Psoas muscle (tissue), 8 donors: ENCODE data around the gene CRELD1. TPM values are rescaled to one million over a fixed set of nuclear protein-coding genes. Genes with fewer than 3 reads are reported as not detected.
A peak's percentile ranks its signal among the peaks of the same experiment; 100 is the strongest.

Experiments
- ATAC-seq, 4 donors: fragments of 200-7000 bp; cut with Tn5 transposase; one replicate each; pipeline ENCODE4 v1.9.1; 2020; ENCODE audit warnings: moderate library complexity in 3 of 4, mild to moderate bottlenecking in 2 of 4
- DNase-seq, 2 donors: peaks; one replicate each; pipeline ENCODE4 v3.0.0-alpha.2; 2020
- H3K27ac ChIP-seq: fragments of 200-600 bp; one replicate; pipeline ENCODE4 v1.8.0; 2022
- H3K27me3 ChIP-seq, 3 donors: fragments of 200-600 bp in 1 of 3; one replicate each; pipeline versions ENCODE4 v1.6.1 to v1.8.0; 2013 to 2022; ENCODE audit warnings: low read length in 2 of 3, mild to moderate bottlenecking in 2 of 3, moderate library complexity in 1 of 3; ENCODE audit not compliant: insufficient read depth in 3 of 3
- H3K36me3 ChIP-seq, 2 donors: fragments of 200-600 bp in 1 of 2; one replicate each; pipeline versions ENCODE4 v1.6.1 to v1.8.0; 2013 to 2022; ENCODE audit warnings: low read depth in 1 of 2, mild to moderate bottlenecking in 1 of 2, moderate library complexity in 1 of 2; ENCODE audit not compliant: insufficient read depth in 1 of 2
- H3K4me1 ChIP-seq: fragments of 200-600 bp; one replicate; pipeline ENCODE4 v1.8.0; 2022
- H3K4me3 ChIP-seq: fragments of 200-600 bp; one replicate; pipeline ENCODE4 v1.8.0; 2022; ENCODE audit warnings: mild to moderate bottlenecking
- H3K9me3 ChIP-seq: fragments of 200-600 bp; one replicate; pipeline ENCODE4 v1.8.0; 2022
- CTCF ChIP-seq: fragments of 200-600 bp; IDR thresholded peaks from one replicate; pipeline ENCODE4 v1.8.0; 2022; ENCODE audit warnings: antibody characterized with exemption
- WGBS, 3 donors: extraction: QIAGEN DNeasy Blood & Tissue Kit; methylation state at CpG; one replicate each; pipeline versions ENCODE4 v1.1.6 to v1.1.7; 2013; 5-methylcytosine and 5-hydroxymethylcytosine counted together
- intact Hi-C, 2 donors: fragments of 100-400 bp; cut with DNase I; formaldehyde crosslinking; loops; one replicate each; pipeline versions ENCODE4 v1.11.0 to v1.14.2; 2022
- polyA plus RNA-seq, 3 donors: library from polyadenylated mRNA; stranded (reverse); fragments of 200-250 nt; gene quantifications; one replicate each; pipeline ENCODE4 v1.2.3, GENCODE V29; 2013
- total RNA-seq, 4 donors: library from RNA; stranded (reverse); fragmentation: NEBNext Ultra II Directional in 2 of 4; extraction: Animal tissue kit (Norgen Biotek cat#: 25700) in 2 of 4; gene quantifications; one replicate each; pipeline versions ENCODE4 v1.2.1 to v1.2.4, GENCODE V29; 2021 to 2023
- donor health status: healthy with polysubstance abuse.
- donor health status: DM: no; HTN: no; CAD: no; lungs with moderate emphysema.
- donor health status: Bipolar disorder and iron deficiency.
- donor health status: healthy.
- donor health status: DM: yes; HTN: yes; CAD: no.
- donor health status: DM: no; HTN: no; CAD: no.
- donor health status: DM: no; HTN: no; CAD: no.
- donor health status: DM: yes; HTN: yes; CAD: no.

The CRELD1 gene
- total and polyA plus RNA-seq, 7 donors = 24.2 to 47.5 (median 28.8) TPM

GRCh38 chr3:9916734-9917680 is 16.6 kb upstream of the CRELD1 start, which contains the start of gene IL17RC:
Gene IL17RC, plus strand, starts transcription at chr3:9917098. Its CDS starts 218 bp downstream, at chr3:9917316.
- peak within 1 kb of the TSS; percentile 81 for H3K27ac ChIP-seq
- intact Hi-C loops = loop anchor here in 1 of 2 donors (10.0 kb wide), 1 partner anchor 52 kb away; no protein-coding TSS in a partner anchor
- peak; percentile 88 to 94 for DNase-seq
- H3K4me3 ChIP-seq = peak within 1 kb of the TSS; percentile 80
- TF ChIP-seq CTCF = no peak
- H3K36me3 ChIP-seq = peaks cover 0 to 11% of the 10 kb centered on the region in 2 donors
- H3K27me3 ChIP-seq = no peaks in the 10 kb centered on the region
- no peaks in the 10 kb centered on the region for H3K9me3 ChIP-seq
- peaks cover 12% of the 10 kb centered on the region for H3K4me1 ChIP-seq
- 3 to 6% (median 5%) methylated on average over 18 to 19 of the region's 19 CpGs for WGBS, 3 donors
- peak; percentile 88 to 92 (median 90) for ATAC-seq

GRCh38 chr3:9917820-9918219 is 15.8 kb upstream of the CRELD1 start:
- H3K4me1 ChIP-seq = peaks cover 12% of the 10 kb centered on the region
- WGBS, 3 donors = 53 to 70% (median 58%) methylated on average over 10 of the region's 10 CpGs
- TF ChIP-seq CTCF = no peak
- intact Hi-C loops = loop anchor here in 1 of 2 donors (10.0 kb wide), 1 partner anchor 53 kb away; no protein-coding TSS in a partner anchor
- ATAC-seq (peak in 2 of 4 donors; percentile 5 to 17), DNase-seq (peak in 1 of 2 donors; percentile 62)
- peak overlapping the region; percentile 81 for H3K27ac ChIP-seq
- H3K4me3 ChIP-seq = peak overlapping the region; percentile 80
- H3K9me3 ChIP-seq = no peaks in the 10 kb centered on the region
- peaks cover 0 to 11% of the 10 kb centered on the region in 2 donors for H3K36me3 ChIP-seq
- H3K27me3 ChIP-seq = no peaks in the 10 kb centered on the region

GRCh38 chr3:9918261-9919038 is 15.2 kb upstream of the CRELD1 start:
- no peak for TF ChIP-seq CTCF
- H3K27ac ChIP-seq = peak overlapping the region; percentile 5
- DNase-seq = no peak
- H3K27me3 ChIP-seq = no peaks in the 10 kb centered on the region
- H3K36me3 ChIP-seq = peaks cover 0 to 11% of the 10 kb centered on the region in 2 donors
- H3K4me1 ChIP-seq = peaks cover 12% of the 10 kb centered on the region
- H3K4me3 ChIP-seq = peak overlapping the region; percentile 80
- intact Hi-C loops = loop anchor here in 1 of 2 donors (10.0 kb wide), 1 partner anchor 54 kb away; no protein-coding TSS in a partner anchor
- WGBS, 3 donors = 92 to 97% (median 94%) methylated on average over 8 of the region's 8 CpGs
- no peaks in the 10 kb centered on the region for H3K9me3 ChIP-seq
- no peak for ATAC-seq

GRCh38 chr3:9928158-9928557 is 5.5 kb upstream of the CRELD1 start:
- no peaks in the 10 kb centered on the region for H3K27me3 ChIP-seq
- H3K4me1 ChIP-seq = no peaks in the 10 kb centered on the region
- DNase-seq = no peak
- H3K4me3 ChIP-seq = no peak overlapping the region
- H3K36me3 ChIP-seq = peaks cover 0 to 33% of the 10 kb centered on the region in 2 donors
- no peak for TF ChIP-seq CTCF
- ATAC-seq = no peak
- no peak overlapping the region for H3K27ac ChIP-seq
- intact Hi-C loops = no loop called here
- 94 to 95% (median 94%) methylated on average over 21 to 23 of the region's 23 CpGs for WGBS, 3 donors
- H3K9me3 ChIP-seq = no peaks in the 10 kb centered on the region
